ENCODE results near the gene EDEM1.
"Not testable (repeated sequence)": the region's sequence is repeated elsewhere in the genome, so short reads cannot be mapped to it uniquely, and the experiment has no call there.

Gene EDEM1

DNA sequence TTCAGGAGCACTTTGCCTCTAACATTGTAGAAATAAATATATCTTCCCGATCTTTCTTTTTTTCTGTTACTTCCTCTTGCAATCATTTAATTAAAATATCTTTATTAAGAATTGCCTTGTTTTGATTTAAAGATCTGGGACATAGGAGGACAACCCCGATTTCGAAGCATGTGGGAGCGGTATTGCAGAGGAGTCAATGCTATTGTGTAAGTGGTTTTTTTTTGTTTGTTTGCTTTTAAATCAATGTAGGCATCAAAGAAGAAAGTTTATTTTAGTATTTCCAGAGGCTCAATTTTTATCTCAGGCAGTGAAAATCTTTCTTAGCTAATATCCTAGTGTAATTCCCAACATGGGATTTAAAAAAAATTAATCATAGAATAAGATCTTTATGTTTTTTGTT is 15.5 kb upstream of the EDEM1 start:
- DNase-seq (ENCODE audit: low spot score) = no peak

DNA sequence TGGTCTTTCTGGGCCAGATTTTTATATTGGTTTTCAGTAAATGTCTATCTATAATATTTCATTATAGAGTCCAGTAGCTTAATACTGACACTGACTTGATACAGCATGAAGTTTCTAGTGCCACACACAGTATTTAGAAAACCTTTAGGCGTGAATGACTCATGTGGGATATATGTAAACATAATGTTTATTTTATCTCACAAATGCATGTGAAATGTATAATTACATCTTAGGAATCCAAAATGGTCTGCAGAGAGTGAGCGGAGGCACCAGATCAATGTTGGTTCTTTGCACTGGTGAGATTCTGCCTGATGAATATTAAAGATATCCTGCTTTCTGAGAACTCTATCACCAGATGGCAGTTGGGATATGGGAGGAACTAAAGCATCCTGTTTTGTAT is 8.5 kb upstream of the EDEM1 start:
- not testable (repeated sequence) for DNase-seq (ENCODE audit: low spot score)

DNA sequence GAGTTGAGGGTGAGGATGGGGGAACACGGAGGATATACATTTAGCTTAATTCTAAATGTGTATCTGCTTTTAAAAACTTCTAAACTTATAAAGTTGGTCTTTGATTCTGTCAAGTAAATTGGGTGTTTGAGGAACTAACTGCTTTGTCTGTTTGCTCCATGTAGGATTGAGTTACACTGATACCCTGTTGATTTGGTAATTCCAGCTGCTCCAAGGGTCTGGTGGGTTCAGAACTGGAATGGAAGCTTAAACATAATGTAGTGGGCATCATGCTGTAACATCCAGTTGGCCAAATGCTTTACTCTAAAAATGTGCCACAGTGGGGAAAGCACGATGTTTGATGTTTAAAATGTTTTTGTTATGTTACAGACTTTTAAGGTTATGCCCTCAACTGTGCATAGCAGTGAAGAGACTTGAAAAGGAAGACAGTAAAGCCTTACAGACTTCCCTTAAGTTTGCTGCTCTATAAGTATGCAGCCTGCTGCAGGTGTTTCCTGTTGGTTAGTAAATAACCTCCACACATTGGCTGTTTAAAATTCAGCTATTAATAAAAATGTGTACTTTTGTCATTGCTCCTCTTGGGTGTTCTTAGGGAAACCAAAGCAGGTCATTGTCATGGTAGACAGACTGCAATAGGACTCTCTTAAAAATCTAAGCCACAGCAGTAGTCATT is 5.9 kb upstream of the EDEM1 start:
- peak; percentile 95 for DNase-seq (ENCODE audit: low spot score)

DNA sequence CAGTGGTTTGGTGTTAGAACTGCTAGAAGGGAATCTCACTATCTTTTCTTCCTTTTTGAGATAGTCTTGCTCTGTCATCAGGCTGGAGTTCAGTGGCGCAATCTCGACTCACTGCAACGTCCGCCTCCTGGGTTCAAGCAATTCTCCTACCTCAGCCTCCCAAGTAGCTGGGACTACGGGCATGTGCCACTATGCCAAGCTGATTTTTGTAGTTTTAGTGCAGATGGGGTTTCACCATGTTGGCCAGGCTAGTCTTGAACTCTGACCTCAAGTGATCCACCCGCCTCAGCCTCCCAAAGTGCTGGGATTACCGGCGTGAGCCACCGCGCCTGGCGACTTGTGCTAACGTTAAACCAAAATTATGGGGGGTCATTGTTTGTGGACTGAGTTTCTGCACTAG is 3.8 kb upstream of the EDEM1 start:
- not testable (repeated sequence) for DNase-seq (ENCODE audit: low spot score)

DNA sequence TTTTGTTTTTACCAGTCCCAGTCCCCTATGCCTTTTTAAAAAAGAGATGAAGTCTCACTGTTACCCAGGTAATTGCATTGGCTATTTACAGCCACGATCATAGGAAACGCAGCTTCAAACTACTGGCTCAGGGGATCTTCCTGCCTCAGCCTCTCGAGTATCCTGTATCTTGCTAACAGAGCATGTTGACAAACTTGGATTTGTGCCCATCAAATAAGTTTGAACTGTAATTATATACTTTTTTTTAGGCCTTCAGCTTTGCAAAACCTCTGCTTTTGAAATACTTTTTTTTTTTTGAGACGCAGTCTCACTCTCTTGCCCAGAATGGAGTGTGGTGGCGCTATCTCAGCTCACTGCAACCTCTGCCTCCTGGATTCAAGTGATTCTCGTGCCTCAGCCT is 3.0 kb upstream of the EDEM1 start:
- DNase-seq (ENCODE audit: low spot score) = peak; percentile 21

DNA sequence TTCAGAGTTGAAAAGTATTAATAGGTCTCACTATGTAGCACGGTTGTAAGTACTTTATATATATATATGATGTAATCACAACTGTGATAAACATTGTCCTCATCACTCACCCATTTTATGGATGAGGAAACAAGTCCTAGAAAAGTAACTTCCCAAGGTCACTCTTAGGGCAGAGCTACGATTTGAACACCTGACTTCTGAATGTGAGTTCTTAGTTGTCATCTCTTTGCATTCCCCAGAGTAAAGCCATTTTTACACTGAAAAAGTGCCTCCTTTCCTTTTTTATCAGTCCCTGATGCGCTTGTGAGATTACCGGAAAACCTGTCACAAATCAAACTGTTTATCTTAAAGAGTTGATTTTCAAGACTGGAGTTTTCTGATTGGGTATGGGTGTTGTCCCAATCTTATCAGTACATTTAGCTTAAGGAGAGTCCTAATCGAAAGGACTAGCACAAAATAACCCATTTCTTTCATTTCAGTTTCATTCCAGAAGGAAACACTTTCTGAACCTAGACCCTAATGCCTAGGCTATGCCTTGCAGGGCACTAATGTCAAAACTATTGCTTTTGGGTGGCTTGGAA is 2.3 kb upstream of the EDEM1 start:
- peak; percentile 58 for DNase-seq (ENCODE audit: low spot score)

- DNase-seq (ENCODE audit: low spot score) = peak; percentile 78
Observed at GRCh38 chr3:5186089-5186857, 1.2 kb upstream of the EDEM1 start.

- peak; percentile 61 for DNase-seq (ENCODE audit: low spot score)
Observed at GRCh38 chr3:5186858-5187155, 700 bp upstream of the EDEM1 start.

DNA sequence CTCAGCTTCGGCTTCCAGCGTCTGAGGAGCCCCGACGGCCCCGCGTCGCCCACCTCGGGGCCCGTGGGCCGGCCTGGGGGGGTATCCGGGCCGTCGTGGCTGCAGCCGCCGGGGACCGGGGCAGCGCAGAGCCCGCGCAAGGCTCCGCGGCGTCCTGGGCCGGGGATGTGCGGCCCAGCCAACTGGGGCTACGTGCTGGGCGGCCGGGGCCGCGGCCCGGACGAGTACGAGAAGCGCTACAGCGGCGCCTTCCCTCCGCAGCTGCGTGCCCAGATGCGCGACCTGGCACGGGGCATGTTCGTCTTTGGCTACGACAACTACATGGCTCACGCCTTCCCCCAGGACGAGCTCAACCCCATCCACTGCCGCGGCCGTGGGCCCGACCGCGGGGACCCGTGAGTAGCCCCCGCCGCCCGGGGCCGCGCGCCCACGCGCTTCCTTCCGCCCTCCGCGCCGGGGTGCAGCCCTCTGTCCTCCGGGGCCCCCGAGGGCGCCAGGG is 462 bp downstream of the EDEM1 start:
- peak; percentile 53 for DNase-seq (ENCODE audit: low spot score)

DNA sequence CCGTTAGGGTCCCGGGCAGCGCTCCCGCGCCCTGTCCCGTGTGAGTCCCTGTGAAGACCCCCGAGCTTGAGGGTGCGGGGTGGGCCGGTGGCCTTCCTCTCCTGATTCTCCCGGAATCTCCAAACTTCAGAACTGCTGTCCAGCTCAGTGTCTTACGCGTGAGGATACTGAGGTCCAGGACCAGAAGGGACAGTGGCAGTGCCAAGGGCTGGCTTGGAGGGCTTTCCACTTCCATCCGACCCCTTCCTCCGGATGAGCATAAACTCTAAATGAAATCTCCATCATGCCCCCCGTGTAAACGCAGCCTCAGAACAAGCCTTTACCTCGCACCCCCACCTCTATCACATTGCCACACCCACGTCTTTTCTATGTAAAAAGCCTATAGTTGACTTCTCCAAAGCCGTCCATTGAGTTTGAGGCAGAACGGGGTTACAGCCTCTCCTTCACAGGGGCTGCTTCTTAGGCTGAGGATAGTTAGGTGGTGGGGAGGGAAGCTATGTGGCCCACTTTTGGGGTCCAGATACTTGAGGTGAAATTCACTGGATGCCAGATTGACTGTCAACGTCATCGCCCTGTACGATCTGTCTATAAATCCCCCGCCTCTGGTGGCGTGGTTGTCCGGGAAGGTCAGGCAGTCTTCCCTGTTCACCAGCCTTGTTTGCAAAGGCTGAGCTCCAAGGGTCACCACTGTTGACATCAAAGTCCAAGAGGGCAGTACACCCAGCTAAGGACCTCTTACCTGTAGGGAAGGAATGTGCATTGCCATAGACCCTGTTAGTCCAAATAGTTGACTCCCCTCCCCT is 1.1 kb downstream of the EDEM1 start:
- peak; percentile 83 for DNase-seq (ENCODE audit: low spot score)

DNA sequence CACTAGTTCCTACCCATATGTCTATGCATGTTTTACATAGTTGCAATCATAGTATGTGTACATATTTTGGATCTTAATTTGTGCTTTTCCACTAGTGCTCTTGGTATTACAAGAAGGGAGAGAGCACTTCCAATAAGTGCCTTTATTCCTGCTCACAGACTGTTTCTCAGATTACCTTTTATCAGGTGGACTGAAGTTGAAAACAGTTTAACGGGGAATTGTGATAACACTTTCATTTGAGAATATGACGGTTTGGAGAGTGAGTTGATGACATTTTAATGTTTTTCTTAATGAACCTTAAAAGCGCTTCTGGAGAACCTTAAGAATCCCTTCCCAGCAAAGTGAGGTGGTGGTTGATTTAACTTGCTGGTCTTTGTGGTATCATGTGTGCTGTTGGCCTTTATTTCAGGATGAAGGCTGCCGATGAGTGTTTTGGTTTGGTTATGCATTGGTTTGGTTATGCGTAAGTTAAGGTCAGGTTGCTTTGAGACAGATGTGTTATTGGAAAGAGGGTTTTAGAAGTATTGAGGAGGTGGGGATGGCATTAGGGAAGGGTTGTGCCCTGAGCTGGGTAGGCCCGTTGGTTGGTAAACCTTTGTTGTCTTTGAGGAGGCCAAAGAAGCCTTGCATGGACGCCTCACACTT is 2.8 kb downstream of the EDEM1 start:
- DNase-seq (ENCODE audit: low spot score) = peak; percentile 51

DNA sequence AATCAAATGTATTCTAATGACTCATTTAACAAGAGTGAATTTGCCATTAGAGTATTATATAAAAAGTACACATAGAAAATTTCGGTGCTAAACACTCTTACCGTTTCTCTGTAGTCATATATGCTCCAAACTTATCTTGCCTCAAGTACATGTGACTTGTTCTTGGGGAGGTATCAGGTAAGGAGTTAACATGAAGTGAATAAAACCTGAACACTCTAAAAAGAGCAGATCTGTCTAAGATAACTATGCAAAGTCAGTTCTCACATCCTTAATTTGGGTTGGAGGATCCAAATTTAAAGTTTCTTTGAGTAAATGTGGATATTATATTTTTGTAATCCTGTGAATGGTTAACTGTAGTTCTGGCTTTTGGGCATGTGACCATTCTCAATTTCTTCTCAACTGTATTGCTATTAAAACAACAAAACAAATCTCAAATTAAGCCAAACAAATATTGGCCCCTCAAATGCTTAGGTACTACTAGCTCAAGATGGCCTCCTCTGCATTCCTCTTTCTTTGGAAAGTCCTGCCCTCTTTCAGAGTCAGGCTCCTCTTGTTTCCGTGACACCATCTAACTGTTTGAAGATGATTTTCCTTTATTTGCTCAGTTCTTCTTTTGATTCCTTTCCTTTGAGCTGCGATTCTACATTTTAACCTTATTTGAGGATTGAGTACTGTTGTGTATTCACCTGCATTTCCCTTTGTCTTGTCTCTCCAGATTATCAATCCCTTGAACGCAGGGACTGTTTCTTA is 4.2 kb downstream of the EDEM1 start:
- peak; percentile 58 for DNase-seq (ENCODE audit: low spot score)

DNA sequence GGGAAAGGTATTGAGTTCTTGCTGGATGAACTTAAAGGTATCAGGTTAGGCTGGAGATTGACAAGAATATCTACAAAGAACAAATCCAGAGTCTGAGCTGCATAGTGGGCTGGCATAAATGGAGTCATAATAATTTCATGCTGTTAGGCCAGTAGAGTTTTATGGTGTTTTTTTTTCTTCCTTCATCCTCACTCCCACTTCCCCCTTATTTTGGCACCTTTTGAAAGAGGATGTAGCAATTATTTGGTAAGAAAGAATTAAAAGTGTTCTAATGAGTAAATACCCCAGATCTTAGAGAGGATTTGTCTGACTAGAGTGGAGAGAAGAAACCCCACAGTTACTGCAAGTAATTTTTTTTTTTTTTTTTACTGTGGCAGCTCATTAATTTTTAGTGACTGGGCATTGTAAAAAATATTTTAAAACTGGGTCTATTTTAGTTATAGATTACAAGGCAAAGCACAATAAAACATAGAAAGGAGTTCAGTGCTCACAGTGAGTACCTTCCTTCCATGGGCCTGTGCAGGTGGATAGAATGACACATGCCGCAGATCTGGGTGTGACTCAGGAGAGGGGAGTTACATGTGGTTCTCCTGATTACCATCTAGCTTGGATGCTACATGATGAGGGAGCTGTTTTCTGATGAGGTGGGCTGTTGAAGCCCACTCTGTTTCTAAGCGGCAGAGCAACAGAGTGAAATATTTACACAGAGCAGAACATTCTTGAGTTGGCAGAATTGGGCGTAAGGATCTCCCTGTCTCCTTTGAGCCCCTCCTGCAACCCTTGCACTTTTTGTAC is 5.3 kb downstream of the EDEM1 start:
- DNase-seq (ENCODE audit: low spot score) = peak; percentile 28

DNA sequence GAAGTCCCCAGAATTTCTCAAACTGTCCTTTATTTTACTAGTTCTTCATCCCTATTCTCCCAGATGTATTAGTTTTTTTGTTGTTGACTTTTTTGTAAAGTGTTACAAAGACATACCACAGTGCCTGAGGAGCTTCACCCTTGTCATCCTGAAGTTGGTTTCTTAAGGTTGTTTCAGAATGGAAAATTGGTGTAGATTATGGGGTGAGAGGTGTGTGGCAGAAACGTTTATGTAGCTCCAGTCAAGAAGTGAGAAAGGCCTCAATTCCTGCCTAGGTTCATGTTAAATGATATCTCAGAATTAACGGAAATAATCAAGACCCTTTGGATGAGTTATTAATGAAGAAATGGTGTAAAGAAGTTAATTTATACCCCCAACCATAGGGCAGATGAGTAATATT is 6.8 kb downstream of the EDEM1 start:
- DNase-seq (ENCODE audit: low spot score) = peak; percentile 32

- DNase-seq (ENCODE audit: low spot score) = peak; percentile 78
Observed at GRCh38 chr3:5194801-5195509, 7.4 kb downstream of the EDEM1 start.

- peak; percentile 65 for DNase-seq (ENCODE audit: low spot score)
Observed at GRCh38 chr3:5195605-5196004, 8.1 kb downstream of the EDEM1 start.

DNA sequence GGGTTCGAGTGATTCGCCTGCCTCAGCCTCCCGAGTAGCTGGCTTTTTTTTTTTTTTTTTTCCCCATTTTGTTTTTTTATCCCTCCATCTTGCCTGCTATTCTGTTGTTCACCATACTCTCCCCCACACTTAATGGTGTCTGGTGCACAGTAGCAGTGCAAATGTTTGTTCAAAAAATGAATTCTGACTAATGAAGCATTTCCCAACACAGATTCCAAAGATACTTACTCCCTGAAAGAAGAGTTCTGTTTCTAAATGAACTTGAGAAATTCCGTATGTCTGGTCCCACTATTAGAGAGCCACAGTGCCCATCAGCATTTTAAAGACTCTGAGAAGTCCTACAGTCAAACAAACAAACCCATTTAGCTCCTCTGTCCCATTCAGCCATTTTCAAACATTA is 9.5 kb downstream of the EDEM1 start:
- no peak for DNase-seq (ENCODE audit: low spot score)

DNA sequence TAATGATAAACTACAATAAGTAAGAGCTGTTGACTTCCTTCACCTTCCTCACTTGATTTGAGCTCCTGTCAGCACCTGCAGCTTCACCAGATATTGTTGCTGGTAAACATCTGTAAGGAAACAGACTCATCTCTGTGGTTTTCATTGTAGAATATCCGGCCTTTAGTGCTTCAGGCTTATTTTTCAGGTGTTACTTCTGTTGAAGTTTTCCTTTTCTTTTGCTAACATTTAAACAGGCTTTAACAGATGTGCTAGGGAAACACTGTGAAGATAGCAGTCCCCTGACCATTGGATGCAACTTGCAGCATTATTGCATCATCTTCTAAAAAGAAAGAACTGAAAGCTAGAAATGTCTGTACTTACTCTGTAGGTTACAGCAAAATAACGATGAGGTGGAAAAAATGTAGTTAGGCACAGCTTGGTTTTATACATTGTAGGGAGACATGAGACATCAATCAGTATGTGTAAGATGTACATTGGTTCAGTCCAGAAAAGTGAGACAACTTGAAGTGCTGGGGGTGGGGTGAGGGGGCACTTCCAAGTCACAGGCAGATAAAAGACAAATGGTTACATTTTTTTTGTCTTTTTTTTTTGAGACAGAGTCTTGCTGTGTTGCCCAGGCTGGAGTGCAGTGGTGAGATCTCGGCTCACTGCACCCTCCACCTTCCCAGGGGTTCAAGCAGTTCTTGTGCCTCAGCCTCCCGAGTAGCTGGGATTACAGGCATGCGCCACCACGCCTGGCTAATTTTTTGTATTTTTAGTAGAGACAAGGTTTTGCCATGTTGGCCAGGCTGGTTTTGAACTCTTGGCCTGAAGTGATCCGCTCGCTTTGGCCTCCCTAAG is 10.2 kb downstream of the EDEM1 start:
- DNase-seq (ENCODE audit: low spot score) = peak; percentile 92

GRCh38 chr3:5198313-5198677 is 10.8 kb downstream of the EDEM1 start:
- no peak for DNase-seq (ENCODE audit: low spot score)
